ENCODE measurements around the gene PRMT9.

The PRMT9 gene

DNA sequence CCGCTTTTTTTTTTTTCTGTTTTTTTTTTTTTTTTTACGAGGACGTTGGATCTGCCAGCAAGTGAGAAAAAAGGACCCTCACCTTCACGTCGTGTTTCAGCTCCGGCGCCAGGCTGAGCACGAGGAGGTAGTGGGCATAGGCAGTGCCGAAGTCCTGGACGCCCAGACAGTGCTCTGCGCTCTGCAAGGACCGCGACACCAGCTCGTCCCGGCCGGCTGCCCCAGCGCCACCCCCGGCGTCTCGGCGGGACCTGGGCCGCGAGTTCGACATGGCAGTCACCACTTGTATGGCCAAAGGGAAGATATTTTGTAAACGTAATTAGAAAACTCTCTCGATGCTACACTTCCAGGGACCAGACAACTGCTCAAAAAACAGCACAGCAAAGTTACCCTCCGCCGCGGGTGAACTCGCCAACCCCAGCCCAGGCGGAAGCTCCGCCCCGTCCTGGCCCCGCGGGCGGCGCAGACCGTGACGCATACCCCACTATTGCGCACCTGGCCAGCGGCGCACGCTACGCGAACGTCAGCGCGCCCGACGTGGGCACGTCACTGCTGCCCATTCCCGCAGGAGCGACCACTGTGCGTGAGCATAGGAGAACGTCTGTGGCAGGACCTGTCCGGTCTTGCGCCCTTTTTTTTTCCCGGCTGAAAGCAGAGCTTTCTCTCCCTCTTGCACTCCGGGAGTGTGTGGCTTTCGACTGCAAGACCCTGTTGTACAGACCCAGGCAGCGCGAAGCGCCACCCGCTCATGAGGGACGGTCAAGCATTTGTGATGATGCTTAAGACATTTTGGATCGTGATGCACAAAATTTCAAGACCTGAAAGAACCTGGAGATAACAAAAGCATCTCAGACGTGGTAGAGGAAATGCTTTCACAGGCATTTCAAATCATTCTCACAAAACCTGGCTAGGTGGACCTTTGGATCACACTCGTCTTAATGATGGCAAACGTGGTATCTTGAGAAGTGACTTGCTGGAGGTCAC lies at the start of gene PRMT9:
TSS of gene PRMT9 (minus strand) at position 447 of the 984 bp plus-strand sequence. CDS start at position 271, 176 bp downstream.
- DNase-seq = peak; percentile 89

DNA sequence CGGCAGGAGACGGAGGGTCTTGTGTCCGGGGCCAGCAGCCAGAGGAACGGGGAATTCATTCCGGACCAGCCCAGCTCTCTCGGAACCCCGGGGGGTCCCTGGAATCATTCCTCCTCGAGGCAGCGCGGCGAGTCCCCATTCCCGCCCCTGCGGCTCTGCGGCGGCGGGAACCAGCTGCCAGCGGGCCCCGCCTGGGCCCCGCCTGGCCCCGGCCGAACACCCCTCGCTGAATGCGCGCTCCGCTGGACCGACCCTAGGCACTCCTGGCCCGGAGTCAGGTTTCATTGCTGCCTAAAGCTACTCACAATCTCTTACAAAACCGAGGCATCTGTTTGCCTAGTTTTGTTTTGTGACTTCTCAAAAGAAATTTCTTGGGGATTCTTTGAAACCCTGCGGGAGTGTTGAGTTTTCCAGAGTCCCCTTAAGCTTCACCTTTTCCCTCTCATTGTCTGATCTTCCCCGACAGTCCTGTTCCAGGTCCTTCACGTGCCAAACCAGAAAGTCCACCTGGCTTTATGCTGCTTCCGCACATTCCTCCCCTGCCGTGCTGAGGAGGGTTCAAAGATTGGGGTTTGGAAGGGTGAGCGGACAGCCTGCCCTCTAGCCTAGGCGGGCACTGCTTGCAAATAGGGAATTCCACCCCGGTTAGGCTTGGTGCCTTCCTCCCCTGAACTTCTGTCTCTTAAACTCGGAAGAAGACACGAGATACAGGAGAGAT lies 48.7 kb upstream of the PRMT9 start:
- peak; percentile 21 for DNase-seq

DNA sequence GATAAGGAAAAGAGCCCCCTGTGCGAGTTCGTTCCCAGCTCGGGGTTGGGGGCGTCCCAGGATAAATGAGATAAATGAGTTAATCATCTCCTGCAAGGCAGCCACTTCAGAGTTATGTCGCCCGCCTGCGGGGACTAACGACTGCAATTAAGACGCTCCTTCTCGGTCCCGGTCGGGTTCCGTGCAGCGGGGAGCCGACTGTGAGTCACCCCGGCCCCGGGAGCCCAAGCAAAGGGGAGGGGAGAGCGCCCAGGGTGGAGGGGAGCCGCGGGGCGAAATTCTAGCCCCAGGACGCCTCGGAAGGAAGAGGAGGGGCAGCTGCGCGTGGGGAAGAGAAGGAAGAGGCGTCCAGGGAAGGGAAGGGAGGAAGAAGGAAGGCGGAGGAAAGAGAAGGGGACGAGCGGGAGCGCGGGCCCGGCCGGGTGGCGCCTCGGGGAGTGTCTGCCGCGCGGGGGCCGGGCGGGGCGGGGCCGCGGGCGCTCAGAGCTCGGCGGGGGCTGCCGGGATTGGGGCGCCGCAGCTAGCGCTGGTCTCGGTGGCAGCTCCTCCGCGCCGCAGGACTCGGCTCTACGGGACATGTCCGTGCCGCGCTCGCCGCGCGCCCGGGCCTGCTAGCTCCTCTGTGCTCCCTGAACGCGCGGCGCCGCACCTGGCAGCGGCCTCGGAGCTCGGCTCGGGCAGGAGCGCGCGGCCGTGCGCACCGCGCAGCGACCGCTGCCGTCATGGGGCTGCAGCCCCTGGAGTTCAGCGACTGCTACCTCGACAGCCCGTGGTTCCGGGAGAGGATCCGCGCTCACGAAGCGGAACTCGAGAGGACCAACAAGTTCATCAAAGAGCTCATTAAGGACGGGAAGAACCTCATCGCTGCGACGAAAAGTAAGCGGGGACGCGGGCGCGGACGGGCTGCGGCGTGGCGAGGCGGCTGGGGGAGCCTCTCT lies 47.9 kb upstream of the PRMT9 start, which contains the start of gene ARHGAP10:
TSS of gene ARHGAP10 (plus strand) at position 509 of the 938 bp plus-strand sequence. CDS start at position 723, 214 bp downstream.
- DNase-seq = peak; percentile 47

DNA sequence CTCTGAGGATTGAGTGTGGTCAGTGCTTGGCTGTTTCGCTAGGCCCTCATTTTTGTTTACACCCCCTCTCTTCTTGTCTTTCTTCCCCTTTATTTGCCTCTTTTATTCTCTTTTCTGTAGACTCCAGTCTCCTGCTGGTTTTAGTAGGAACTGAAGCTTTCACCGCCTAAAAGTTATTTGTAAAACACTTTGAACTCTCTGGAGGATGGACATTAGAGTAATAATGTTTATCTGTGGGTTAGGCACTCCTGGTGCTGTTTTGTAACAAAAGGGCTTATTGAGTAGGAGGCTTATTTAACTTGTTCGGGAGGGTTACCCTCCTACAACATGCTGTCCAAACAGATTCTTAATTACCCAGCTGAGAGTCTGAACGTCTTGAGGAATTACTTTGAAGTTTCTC lies 46.4 kb upstream of the PRMT9 start:
- no peak for DNase-seq

DNA sequence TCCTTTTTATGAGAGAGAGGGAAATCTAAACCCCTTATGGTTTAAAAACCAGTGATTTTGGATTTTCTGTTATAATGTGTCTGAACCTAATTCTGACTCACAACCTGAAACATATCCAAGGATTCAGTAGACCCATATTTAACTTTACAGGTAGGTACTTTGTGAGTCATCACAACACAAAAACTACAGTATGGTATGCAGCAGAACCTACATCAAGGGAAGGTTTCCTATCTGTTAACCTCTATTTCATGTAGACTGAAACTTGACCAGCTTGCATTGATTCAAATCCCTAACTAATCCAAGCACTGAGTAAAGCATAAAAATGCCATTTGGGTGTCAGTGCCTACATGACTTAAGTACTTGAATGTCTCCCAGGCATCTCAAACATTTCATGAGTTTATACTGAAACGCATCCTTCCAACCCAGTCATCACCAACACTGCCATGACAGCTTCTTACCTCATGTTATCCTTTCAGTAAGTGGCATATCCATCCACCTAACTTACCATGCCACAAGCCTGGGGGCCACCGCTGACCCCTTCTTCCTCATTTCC lies 43.6 kb upstream of the PRMT9 start:
- DNase-seq = no peak

DNA sequence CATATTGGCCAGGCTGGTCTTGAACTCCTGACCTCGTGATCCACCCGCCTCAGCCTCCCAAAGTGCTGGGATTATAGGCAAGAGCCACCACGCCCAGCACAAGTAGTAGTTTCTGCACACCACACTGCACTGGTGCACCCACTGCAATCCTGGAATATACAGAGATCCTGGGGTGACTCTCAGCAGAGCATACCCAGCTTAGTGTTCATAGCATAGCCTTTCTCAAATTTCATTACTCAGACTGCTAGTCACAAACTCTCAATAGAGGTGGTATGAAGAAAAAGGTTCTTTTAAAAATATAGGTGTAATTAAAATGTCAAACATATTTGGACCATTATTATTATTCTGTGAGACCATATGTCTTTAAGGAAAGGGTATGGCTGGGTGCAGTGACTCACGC lies 41.7 kb upstream of the PRMT9 start:
- DNase-seq = no peak

DNA sequence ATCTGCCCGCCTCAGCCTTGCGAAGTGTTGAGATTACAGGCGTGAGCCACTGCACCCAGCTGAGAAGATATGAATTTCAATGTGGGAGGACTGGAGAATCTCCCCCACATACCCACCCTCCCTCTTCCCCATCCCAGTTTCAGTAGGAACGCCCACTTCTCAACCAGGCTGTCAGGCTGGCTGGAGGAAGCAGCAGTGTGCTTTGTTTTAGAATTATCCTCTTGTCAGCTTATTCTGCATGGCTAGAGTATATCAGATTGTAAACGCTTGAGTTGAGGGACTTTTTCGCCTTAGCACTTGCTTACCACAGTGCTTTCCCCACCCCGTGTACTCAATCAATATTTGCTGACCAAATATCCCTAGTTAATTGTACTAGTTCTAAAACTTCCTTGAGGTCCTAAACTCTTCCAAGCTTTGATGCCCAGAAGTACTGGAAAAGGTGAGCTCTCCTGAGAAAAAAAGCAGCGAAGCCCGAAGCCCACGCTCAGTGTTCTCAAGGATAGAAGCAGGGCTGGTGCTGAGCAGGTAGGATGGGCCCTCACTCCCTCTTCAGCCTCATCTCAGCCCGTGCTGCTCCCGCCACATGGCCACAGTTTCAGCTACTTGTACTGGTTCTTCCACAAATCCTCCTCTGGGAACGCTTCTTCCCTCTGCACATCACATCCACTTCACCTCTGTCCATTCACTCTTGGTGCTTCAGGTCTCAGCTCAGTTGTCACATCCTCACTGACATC lies 40.7 kb upstream of the PRMT9 start:
- DNase-seq = no peak

DNA sequence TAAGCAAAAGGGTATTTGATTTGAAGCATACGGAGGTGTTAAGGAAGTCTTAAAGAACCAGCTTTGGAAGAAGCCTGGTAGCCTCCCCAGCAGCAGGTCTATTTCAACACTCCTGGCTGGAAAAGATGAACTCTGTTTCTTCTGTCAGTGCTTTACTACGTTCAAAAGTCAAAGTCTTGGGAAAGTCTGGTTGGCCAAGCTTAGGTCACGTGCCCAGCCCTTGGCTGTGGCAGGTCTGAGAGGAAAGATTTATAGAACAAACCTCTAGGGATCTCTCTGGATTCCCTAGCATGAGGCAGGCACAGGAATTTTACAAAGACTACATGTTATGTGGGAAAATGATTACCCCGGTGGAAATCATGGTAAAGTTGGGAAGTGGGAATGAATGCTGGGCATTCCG lies 39.4 kb upstream of the PRMT9 start:
- DNase-seq = no peak

DNA sequence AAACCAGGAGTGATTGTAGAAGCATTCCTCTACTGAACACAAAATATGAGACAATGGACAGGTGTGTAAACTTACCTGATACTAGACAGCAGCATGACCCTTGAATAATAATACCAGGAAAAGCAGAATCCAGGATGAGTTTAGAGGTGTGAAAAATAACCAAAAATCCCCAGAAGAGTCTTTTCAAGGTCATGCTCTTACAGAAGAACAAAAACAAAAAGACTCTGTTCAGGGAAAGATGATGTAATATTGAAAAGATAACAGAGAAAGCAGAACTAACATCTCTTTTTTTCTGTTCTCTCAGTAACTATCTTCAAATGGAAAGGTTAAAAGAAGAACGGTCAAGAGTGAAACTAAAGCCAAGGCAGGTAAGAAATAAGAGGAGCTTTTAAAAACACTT lies 33.9 kb upstream of the PRMT9 start:
- DNase-seq = no peak

DNA sequence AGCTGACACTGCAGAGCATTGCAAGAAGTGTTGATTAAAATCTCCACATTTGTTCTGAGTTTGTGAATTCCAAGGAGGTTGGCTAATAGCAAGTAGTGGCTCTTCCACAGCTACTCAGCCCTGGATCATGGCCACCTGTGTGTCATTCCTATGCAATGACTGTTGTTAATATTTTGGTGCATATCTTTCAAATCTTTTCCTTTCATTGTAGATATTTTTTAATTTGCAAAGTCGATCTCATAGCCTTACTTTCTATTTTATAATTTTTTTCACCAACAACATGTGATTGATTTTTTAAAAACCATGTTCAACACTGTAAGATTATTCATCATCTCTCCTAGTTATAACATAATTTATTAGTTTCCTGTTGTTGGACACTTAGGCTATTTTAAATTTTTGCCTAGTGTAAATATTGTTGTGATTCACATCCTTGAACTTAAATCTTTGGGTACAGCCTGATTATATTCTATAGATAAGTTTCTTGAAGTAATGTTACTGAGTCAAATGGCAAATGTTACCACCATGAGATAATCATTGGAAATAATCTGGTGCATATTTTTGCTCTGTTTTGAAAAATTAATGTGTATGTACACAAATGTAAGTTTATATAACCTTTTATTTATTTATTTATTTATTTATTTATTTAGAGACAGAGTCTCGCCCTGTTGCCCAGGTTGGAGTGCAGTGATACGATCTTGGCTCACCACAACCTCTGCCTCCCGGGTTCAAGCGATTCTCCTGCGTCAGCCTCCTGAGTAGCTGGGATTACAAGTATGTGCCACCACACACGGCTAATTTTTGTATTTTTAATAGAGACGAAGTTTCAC lies 30.8 kb upstream of the PRMT9 start:
- DNase-seq = no peak

DNA sequence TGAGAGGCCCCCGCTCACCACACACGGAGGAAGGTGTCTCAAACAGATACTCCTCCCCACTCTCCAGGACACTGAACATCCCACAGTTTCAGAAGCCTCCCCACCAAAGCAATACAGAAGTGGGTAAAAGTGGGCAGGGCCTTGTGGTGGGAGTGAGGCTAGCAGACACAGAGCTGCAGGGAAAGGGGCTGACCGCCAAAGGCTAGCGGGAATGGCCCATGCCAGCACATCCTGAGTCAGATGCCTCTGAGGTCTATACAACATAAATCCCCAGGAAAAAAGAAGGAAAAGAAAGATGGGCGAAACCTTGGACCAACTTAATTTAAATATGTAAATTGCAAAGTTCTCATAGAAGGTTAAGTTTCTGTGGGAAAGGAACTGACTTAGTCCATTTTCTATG lies 26.0 kb upstream of the PRMT9 start:
- DNase-seq = no peak

DNA sequence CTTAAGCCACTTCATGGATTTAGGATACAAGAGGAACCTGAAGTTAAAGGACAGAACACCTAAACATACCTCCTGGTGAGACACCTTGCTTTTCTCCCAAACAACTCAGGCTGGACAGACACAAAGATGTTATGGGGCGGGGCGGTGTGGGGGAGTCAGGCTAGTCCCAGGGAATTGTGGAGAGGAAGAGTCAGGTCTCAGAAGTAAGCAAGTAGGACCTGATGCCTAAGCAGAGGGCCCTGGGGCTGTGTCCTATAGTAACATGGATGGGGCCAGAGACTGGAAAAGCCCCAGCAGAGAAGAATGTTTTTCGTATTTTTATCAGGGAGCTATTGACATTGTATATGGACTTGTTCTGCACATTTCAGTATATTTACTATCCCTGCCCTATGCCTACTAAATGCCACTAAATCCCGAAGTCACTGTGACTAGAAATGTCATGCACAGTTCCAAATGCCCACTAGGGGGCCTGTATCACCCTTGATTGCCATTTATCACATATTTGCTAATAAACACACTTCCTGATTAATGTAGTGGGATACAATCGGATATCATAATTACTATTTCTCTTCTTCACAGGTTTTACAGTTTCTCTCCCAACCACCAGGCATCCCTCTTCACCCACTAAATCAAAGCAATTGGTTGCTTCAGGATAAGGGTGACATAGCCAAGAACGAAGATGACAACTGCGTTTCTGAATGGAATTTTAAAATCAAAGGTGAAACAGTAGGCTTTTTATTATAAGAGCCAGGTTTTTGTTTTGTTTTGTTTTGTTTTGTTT lies 24.1 kb upstream of the PRMT9 start:
- DNase-seq = peak; percentile 80

DNA sequence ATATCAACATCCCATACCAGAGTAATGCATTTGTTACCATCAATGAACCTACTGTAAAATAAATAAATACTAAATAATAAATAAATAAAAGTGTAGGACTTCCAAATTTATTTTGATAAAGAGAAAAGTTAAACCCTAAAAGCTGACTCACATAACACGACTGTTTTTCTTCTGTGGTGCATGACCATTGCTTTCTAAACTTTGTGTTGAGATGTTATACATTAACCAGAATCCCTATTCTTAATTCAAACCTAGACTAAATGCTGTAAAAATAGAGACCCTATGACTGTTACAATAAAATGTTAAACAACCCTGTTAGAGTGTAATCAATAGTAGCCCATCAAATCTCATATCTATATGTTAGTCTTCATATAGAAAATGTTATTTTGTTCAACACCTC lies 20.9 kb upstream of the PRMT9 start:
- no peak for DNase-seq

DNA sequence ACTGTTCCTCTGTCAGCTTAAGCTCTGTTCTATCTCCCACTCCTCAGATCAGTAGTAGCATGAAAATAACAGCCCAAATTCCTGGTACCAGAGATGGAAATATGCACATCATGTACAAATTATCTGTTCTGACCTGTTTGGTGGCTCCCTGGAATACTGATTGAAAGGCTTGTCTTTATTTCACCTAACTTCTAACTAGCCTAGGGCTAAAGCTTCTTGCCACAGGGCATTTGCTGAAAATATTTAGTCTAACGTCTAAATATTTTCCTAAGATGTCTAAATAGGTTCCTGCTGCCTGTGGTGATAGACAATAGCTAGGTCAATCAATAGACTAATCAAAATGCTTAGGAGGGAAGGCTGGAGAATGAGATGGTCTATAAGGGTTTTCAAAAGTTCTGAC lies 12.9 kb upstream of the PRMT9 start:
- DNase-seq = no peak

DNA sequence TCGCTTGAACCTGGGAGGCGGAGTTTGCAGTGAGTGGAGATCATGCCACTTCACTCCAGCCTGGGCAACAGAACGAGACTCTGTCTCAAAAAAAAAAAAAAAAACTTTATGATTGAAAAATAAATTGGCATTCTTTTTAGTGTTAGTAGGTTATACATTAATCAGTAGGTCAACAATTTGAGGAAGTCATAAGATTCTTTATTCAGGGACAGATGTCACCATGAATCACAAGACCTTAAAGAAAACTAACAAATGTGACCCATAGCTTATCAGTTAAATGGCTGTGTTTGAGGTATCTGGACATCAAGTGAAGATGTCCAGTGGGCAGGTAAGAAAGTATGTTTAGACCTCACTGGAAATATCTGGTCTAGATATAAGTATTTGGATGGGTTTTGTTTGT lies 9.3 kb upstream of the PRMT9 start:
- no peak for DNase-seq

DNA sequence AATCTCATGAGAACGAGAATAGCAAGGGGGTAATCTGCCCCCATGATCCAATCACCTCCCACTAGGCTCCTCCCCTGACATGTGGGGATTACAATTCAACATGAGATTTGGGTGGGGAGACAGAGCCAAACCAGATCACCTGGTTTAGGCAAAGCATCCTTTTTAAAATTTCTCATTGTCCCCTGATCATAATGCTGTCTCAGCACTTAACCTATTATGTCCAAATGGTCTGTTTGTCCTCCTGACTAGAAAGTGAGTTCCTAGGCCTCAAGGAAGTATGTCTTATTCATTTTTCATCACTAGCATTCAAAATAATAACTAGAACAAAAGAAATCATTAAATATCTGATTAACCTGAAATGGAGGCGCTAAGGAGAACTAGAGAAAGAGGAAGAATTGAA lies 7.9 kb upstream of the PRMT9 start:
- DNase-seq = no peak

DNA sequence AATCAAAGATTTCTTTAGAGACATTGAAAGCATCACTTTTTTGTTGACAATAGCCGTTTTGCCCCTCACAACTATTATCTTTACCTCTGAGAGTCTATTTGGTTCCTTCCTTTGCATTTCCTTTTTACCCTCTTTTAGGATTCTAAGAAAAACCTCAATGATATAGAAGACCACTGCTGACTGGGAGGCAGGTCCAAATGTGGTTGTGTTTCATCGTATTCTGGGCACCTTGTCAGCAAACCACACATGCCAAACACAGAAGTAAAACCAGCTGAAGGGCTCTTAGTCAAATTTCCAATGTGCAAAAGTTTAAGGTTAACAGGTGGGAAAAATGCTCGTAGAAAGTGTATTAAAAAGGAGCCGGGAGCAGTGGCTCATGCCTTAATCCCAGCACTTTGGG lies 5.1 kb upstream of the PRMT9 start:
- peak; percentile 57 for DNase-seq

DNA sequence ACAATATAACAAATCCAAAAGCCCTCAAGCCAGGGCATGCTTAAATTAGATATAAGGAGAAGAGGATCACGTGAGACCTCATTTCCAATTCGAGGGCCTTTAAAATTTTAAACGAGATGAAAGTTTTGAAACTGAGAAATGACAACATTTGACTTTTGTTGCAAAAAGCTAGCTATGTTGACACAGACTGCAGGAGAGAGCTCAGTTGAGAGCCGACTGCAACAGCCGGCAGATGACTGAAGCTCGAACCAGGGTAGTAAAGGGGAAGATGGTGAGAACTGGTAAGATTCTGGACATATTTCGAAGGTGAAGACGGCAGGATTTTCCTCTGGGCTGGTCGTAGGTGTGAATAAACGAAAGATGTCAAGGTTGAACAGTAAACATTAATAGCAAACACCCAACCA lies 773 bp downstream of the PRMT9 start:
- peak; percentile 28 for DNase-seq

DNA sequence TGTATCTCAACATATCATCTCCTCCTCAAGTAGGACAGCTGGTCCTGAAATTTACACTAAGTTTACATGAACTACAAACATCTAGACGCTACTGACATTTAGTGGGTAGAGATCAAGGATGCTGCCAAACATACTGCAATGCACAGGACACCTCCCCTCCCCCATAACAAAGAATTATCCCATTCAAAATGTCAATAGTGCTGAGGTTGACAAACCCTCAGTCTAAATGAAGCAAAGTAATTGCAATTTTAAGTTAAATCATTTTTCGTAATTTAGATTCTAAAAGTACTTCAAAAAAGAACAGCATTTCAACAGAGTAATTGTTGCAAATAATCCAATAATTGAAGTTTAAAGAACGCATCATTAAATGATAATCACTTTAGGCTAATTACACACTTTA lies 1.2 kb downstream of the PRMT9 start:
- DNase-seq = peak; percentile 5
